IPS DF 4.7 (cell line): ENCODE results near the gene PLVAP.

Experiments
- DNase-seq: peaks from one replicate; pipeline ENCODE4 v3.0.0-alpha.2; 2013; ENCODE audit warnings: low spot score; ENCODE audit errors: extremely low read depth

The PLVAP gene

GRCh38 chr19:17323300-17323963 is 53.7 kb downstream of the PLVAP start:
- no peak for DNase-seq

- no peak for DNase-seq
Measured at GRCh38 chr19:17322854-17323253, 54.3 kb downstream of the PLVAP start.

GRCh38 chr19:17321655-17322489 is 55.3 kb downstream of the PLVAP start:
- no peak for DNase-seq

- DNase-seq = no peak
Measured at GRCh38 chr19:17320435-17320834, 56.7 kb downstream of the PLVAP start.

GRCh38 chr19:17319473-17320238 is 57.5 kb downstream of the PLVAP start:
- no peak for DNase-seq

- DNase-seq = no peak
Measured at GRCh38 chr19:17318966-17319365, 58.2 kb downstream of the PLVAP start.

GRCh38 chr19:17314007-17314593 is 63.0 kb downstream of the PLVAP start:
- DNase-seq = no peak

- DNase-seq = no peak
Measured at GRCh38 chr19:17312189-17313113, 64.7 kb downstream of the PLVAP start.

GRCh38 chr19:17311455-17312188 is 65.5 kb downstream of the PLVAP start:
- no peak for DNase-seq

- DNase-seq = no peak
Measured at GRCh38 chr19:17309965-17310461, 67.1 kb downstream of the PLVAP start.

GRCh38 chr19:17309198-17309964 is 67.8 kb downstream of the PLVAP start, which contains the start of gene DDA1:
Gene DDA1 (plus strand): TSS chr19:17309563. CDS start chr19:17309655, 92 bp downstream.
- DNase-seq = peak; percentile 100

- DNase-seq = no peak
Measured at GRCh38 chr19:17307876-17308377, 69.2 kb downstream of the PLVAP start.

GRCh38 chr19:17306285-17306714 is 70.8 kb downstream of the PLVAP start:
- no peak for DNase-seq

- peak; percentile 96 for DNase-seq
Measured at GRCh38 chr19:17305517-17306284, 71.4 kb downstream of the PLVAP start, which contains the start of gene MRPL34. Gene MRPL34 (plus strand): TSS chr19:17305872. CDS start chr19:17305893, 21 bp downstream.

GRCh38 chr19:17305216-17305516 is 72.0 kb downstream of the PLVAP start:
- no peak for DNase-seq

GRCh38 chr19:17304386-17305215 is 72.5 kb downstream of the PLVAP start:
- no peak for DNase-seq

- no peak for DNase-seq
Measured at GRCh38 chr19:17303940-17304267, 73.2 kb downstream of the PLVAP start.
